RWPE1 (cell line): Measurements from ENCODE around the gene IDH2.
"Not testable (repeated sequence)": the region's sequence is repeated elsewhere in the genome, so short reads cannot be mapped to it uniquely, and the experiment has no call there.

Experiments used
- CTCF ChIA-PET: fragments of 350-600 bp; sonication (Branson Sonifier 250); formaldehyde crosslinking; extraction: SDS; loops from one replicate; lab custom pipeline; 2021; lab: Yijun Ruan, JAX
- POLR2A ChIA-PET: fragments of 400-600 bp; formaldehyde crosslinking; extraction: SDS; loops from one replicate; lab custom pipeline; 2020; ENCODE audit warnings: antibody characterized with exemption; ENCODE audit not compliant: low non-redundant PET; lab: Yijun Ruan, JAX
- DNase-seq: peaks from one replicate; pipeline ENCODE4 v3.0.0; 2012; ENCODE audit warnings: low spot score
- H3K27ac ChIP-seq: fragments of 450-650 bp; 2 replicates; pipeline ENCODE4 v1.5.1; 2017
- CTCF ChIP-seq: fragments of 450-650 bp; conservative IDR thresholded peaks from 2 replicates; pipeline ENCODE4 v1.5.1; 2017; ENCODE audit warnings: low read depth, mild to moderate bottlenecking

IDH2 gene

GRCh38 chr15:90101969-90102890, at the start of gene IDH2:
Gene IDH2, minus strand, starts transcription at chr15:90102468. Its CDS starts 78 bp downstream, at chr15:90102390.
- ChIA-PET CTCF (interaction anchor here (0.6 to 1.5 kb wide), 7 partner anchors 12 to 227 kb away, joined by 3 to 8 read pairs (median 4); no protein-coding TSS in a partner anchor), POLR2A (interaction anchor here (0.5 to 1.0 kb wide), 2 partner anchors 13 to 40 kb away, joined by 3 to 9 read pairs; no protein-coding TSS in a partner anchor)
- H3K27ac ChIP-seq: peak within 1 kb of the TSS; percentile 64
- peak; percentile 93 for DNase-seq
- no peak for TF ChIP-seq CTCF

- H3K27ac ChIP-seq, CTCF ChIA-PET, DNase-seq, POLR2A ChIA-PET: not testable (repeated sequence)
These were observed 48.3 kb upstream of the IDH2 start for GRCh38 chr15:90150551-90150950.

GRCh38 chr15:90149609-90150340, 47.5 kb upstream of the IDH2 start:
- no peak overlapping the region for H3K27ac ChIP-seq
- CTCF ChIA-PET: no interaction called here
- POLR2A ChIA-PET: no interaction called here
- DNase-seq: no peak
- TF ChIP-seq CTCF: no peak

- CTCF ChIA-PET: interaction anchor here (0.7 kb wide), 1 partner anchor 694 kb away, joined by 3 read pairs; no protein-coding TSS in a partner anchor
- POLR2A ChIA-PET, DNase-seq, H3K27ac ChIP-seq: not testable (repeated sequence)
These were observed 44.0 kb upstream of the IDH2 start for GRCh38 chr15:90146198-90146761.

GRCh38 chr15:90145761-90146160, 43.5 kb upstream of the IDH2 start:
- POLR2A ChIA-PET: no interaction called here
- CTCF ChIA-PET: interaction anchor here (0.6 kb wide), 1 partner anchor 242 kb away, joined by 3 read pairs; no protein-coding TSS in a partner anchor
- no peak overlapping the region for H3K27ac ChIP-seq
- no peak for TF ChIP-seq CTCF
- DNase-seq: no peak

GRCh38 chr15:90145259-90145658, 43.0 kb upstream of the IDH2 start:
- no peak for DNase-seq
- H3K27ac ChIP-seq: no peak overlapping the region
- ChIA-PET POLR2A (no interaction called here), CTCF (interaction anchor here (0.6 kb wide), 1 partner anchor 242 kb away, joined by 3 read pairs; no protein-coding TSS in a partner anchor)
- TF ChIP-seq CTCF: no peak

GRCh38 chr15:90143166-90143655, 40.9 kb upstream of the IDH2 start:
- ChIA-PET CTCF (interaction anchor here (0.6 to 2.0 kb wide), 10 partner anchors 14 to 391 kb away, joined by 3 to 10 read pairs (median 3); partner anchors contain the start of genes CIB1 and GDPGP1), POLR2A (interaction anchor here (0.6 kb wide), 1 partner anchor 25 kb away, joined by 3 read pairs; no protein-coding TSS in a partner anchor)
- H3K27ac ChIP-seq: peak overlapping the region; percentile 12; the same call in 1 of the 2 replicates
- peak; percentile 72 for DNase-seq
- TF ChIP-seq CTCF: peak; percentile 92
